ENCODE measurements around the gene LIMA1.
"Not testable (repeated sequence)": the region's sequence is repeated elsewhere in the genome, so short reads cannot be mapped to it uniquely, and the experiment has no call there.

Gene LIMA1

GRCh38 chr12:50283229-50283923, at the start of gene LIMA1:
Gene LIMA1 (minus strand): TSS chr12:50283520. CDS start chr12:50248751, 34,769 bp downstream.
- DNase-seq (ENCODE audit: low read depth in 2 of 3, low spot score in 2 of 3), result peak; percentile 79 to 84 (median 83)

- no peak for DNase-seq (ENCODE audit: low read depth in 2 of 3, low spot score in 2 of 3)
Measured at GRCh38 chr12:50331745-50332144, 48.4 kb upstream of the LIMA1 start.

GRCh38 chr12:50328664-50329063, 45.3 kb upstream of the LIMA1 start:
- not testable (repeated sequence) for DNase-seq (ENCODE audit: low read depth in 2 of 3, low spot score in 2 of 3)

GRCh38 chr12:50326590-50327284, 43.4 kb upstream of the LIMA1 start:
- no peak for DNase-seq (ENCODE audit: low read depth in 2 of 3, low spot score in 2 of 3)

GRCh38 chr12:50325890-50326391, 42.6 kb upstream of the LIMA1 start:
- DNase-seq (ENCODE audit: low read depth in 2 of 3, low spot score in 2 of 3), result no peak

- not testable (repeated sequence) for DNase-seq (ENCODE audit: low read depth in 2 of 3, low spot score in 2 of 3)
Measured at GRCh38 chr12:50324770-50325169, 41.5 kb upstream of the LIMA1 start.

GRCh38 chr12:50324077-50324476, 40.8 kb upstream of the LIMA1 start:
- not testable (repeated sequence) for DNase-seq (ENCODE audit: low read depth in 2 of 3, low spot score in 2 of 3)

- no peak for DNase-seq (ENCODE audit: low read depth in 2 of 3, low spot score in 2 of 3)
Measured at GRCh38 chr12:50322206-50322605, 38.9 kb upstream of the LIMA1 start.

- DNase-seq (ENCODE audit: low read depth in 2 of 3, low spot score in 2 of 3), result no peak
Measured at GRCh38 chr12:50317203-50317602, 33.9 kb upstream of the LIMA1 start.

GRCh38 chr12:50315803-50316202, 32.5 kb upstream of the LIMA1 start:
- DNase-seq (ENCODE audit: low read depth in 2 of 3, low spot score in 2 of 3), result no peak

GRCh38 chr12:50314636-50315312, 31.5 kb upstream of the LIMA1 start:
- no peak for DNase-seq (ENCODE audit: low read depth in 2 of 3, low spot score in 2 of 3)

GRCh38 chr12:50313971-50314370, 30.7 kb upstream of the LIMA1 start:
- DNase-seq (ENCODE audit: low read depth in 2 of 3, low spot score in 2 of 3), result not testable (repeated sequence)

- DNase-seq (ENCODE audit: low read depth in 2 of 3, low spot score in 2 of 3), result no peak
Measured at GRCh38 chr12:50313256-50313931, 30.1 kb upstream of the LIMA1 start.

GRCh38 chr12:50311858-50312609, 28.7 kb upstream of the LIMA1 start:
- not testable (repeated sequence) for DNase-seq (ENCODE audit: low read depth in 2 of 3, low spot score in 2 of 3)

GRCh38 chr12:50309950-50310349, 26.6 kb upstream of the LIMA1 start:
- no peak for DNase-seq (ENCODE audit: low read depth in 2 of 3, low spot score in 2 of 3)

GRCh38 chr12:50302686-50303085, 19.4 kb upstream of the LIMA1 start:
- no peak for DNase-seq (ENCODE audit: low read depth in 2 of 3, low spot score in 2 of 3)

GRCh38 chr12:50297996-50298395, 14.7 kb upstream of the LIMA1 start:
- DNase-seq (ENCODE audit: low read depth in 2 of 3, low spot score in 2 of 3), result no peak

GRCh38 chr12:50297027-50297426, 13.7 kb upstream of the LIMA1 start:
- DNase-seq (ENCODE audit: low read depth in 2 of 3, low spot score in 2 of 3), result no peak

GRCh38 chr12:50296554-50296953, 13.2 kb upstream of the LIMA1 start:
- DNase-seq (ENCODE audit: low read depth in 2 of 3, low spot score in 2 of 3), result no peak

- DNase-seq (ENCODE audit: low read depth in 2 of 3, low spot score in 2 of 3), result no peak
Measured at GRCh38 chr12:50291377-50291776, 8.1 kb upstream of the LIMA1 start.

GRCh38 chr12:50290692-50291091, 7.4 kb upstream of the LIMA1 start:
- DNase-seq (ENCODE audit: low read depth in 2 of 3, low spot score in 2 of 3), result not testable (repeated sequence)
